Activated CD4-positive, alpha-beta T cell treated with anti-CD3 and anti-CD28 coated beads for 4 hours (primary cell): ENCODE results near the gene AKR1B1.
"Not testable (repeated sequence)": the region's sequence is repeated elsewhere in the genome, so short reads cannot be mapped to it uniquely, and the experiment has no call there.

Source experiments
- DNase-seq, 2 donors: peaks; one replicate each; pipeline ENCODE4 v3.0.0-alpha.2; 2020

AKR1B1 gene

GRCh38 chr7:134458806-134459698, at the start of gene AKR1B1:
AKR1B1 (minus strand) TSS chr7:134459100; CDS start chr7:134459062, 38 bp downstream.
- peak; percentile 78 to 79 for DNase-seq

- DNase-seq, result no peak
These were observed 47.0 kb upstream of the AKR1B1 start for GRCh38 chr7:134505856-134506255.

GRCh38 chr7:134504660-134505164, 45.8 kb upstream of the AKR1B1 start:
- DNase-seq, result no peak

DNA sequence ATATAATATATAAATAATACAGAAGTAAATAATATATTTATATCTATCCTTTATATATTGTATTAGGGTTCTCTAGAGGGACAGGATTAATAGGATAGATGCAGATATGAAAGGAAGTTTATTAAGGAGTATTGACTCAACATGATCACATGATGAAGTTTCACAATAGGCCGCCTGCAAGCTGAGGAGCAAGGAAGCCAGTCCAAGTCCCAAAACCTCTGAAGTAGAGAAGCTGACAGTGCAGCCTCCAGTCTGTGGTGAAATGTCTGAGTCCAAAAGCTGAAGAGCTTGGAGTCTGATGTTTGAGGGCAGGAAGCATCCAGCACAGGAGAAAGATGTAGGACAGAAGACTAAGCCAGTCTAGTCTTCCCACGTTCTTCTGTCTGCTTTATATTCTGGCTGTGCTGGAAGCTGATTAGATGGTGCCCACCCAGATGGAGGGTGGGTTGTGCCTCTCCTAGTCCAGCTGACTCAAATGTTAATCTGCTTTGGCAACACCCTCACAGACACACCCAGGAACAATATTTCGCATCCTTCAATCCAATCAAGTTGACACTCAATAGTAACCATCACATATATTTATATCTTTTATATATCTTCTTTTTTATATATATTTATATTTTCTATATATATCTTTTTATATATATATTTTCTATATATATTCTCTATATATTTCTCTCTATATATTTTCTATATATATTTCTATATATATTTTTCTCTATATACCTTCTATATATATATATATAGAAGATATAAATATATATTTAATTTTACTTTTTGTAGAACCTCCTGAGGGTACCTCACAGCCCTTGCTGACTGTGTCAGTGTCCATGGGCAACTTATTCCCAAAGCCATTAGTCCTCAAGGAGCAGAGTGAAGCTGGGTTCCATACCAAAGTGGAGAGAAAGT, 43.8 kb upstream of the AKR1B1 start:
- DNase-seq, result no peak

DNA sequence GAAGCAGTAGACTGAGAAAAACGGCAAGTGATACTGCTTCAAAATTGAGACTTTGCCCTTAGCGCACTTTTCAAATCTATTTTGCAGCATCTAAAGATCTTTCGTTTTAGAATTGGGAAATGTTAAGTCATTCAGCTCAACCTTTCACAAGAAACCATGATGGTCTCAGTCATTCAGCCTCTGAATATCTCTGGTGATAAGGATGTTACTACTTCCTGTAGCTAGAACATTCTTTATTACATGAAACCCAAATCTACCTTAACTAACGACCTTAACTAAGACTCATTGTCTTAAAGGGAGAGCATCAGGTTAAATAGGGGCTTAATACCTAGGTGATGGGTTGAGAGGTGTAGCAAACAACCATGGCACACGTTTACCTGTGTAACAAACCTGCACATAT, 42.1 kb upstream of the AKR1B1 start:
- DNase-seq, result no peak

- DNase-seq, result no peak
These were observed 41.5 kb upstream of the AKR1B1 start for GRCh38 chr7:134500406-134500805.

DNA sequence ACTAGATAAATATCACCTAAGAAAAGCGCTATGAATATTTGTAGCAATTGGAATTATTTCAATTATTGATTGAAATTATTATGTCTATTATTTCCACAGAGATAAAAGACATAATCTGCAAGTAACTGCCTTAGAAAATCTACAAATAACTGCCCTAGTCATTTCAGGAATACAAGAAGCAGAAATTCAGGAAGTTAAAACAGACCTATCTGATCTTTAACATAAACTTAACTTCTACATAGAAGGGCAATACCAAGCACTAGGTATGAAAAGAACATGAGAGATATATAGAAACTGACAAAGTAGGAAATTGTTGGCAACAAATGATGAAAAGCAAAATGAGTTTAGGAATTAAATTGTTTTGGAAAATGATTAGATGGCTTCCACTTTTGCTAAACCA, 36.6 kb upstream of the AKR1B1 start:
- DNase-seq, result no peak

GRCh38 chr7:134493091-134493490, 34.2 kb upstream of the AKR1B1 start:
- no peak for DNase-seq

DNA sequence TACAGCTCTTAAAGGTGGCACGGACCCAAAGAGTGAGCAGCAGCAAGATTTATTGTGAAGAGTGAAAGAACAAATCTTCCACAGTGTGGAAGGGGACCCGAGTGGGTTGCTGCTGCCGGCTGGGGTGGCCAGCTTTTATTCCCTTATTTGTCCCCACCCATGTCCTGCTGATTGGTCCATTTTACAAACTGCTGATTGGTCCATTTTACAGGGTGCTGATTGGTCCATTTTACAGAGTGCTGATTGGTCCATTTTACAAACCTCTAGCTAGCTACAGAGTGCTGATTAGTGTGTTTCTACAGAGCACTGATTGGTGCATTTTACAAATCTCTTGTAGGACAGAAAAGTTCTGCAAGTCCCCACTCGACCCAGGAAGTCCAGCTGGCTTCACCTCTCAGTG, 28.8 kb upstream of the AKR1B1 start:
- not testable (repeated sequence) for DNase-seq

GRCh38 chr7:134485203-134485602, 26.3 kb upstream of the AKR1B1 start:
- DNase-seq, result no peak

GRCh38 chr7:134483296-134483695, 24.4 kb upstream of the AKR1B1 start:
- no peak for DNase-seq

DNA sequence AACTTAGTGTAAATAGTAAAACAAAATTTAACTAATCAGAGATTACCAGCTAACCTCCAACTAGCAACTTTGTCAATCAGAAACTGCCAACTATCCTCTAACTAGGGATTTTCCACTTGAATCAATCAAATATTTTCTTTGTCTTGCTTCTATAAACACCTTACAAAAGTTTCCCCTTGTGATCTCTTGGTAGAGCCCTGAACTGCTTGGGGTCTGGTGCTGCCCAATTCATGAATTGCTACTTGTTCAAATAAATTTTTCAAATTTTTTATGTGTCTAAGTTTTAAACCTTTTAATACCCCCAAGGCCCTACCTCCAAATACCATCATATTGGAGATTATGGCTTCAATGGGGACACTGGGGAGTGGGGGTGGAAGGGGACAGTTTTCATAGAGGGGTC, 24.0 kb upstream of the AKR1B1 start:
- DNase-seq, result no peak

- DNase-seq, result no peak
These were observed 22.3 kb upstream of the AKR1B1 start for GRCh38 chr7:134481167-134481566.

GRCh38 chr7:134480730-134481129, 21.8 kb upstream of the AKR1B1 start:
- DNase-seq, result no peak

GRCh38 chr7:134480202-134480601, 21.3 kb upstream of the AKR1B1 start:
- no peak for DNase-seq

- no peak for DNase-seq
These were observed 19.8 kb upstream of the AKR1B1 start for GRCh38 chr7:134478707-134479106.

DNA sequence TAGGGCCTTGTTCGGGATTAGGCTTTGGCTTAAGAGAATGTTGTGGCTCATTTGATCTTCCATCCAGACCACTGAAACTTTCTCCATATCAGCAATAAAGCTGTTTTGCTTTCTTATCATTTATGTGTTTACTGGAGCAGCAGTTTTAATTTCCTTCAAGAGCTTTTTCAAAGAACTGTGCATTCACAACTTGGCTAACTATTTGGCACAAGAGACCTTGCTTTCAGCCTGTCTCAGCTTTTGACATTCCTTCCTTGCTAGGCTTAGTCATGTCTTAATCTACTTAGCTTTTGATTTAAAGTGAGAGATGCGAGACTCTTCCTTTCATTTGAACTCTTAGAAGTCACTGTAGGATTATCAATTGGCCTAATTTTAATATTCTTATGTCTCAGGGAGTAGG, 19.1 kb upstream of the AKR1B1 start:
- no peak for DNase-seq

- no peak for DNase-seq
These were observed 17.1 kb upstream of the AKR1B1 start for GRCh38 chr7:134476044-134476443.

- no peak for DNase-seq
These were observed 15.9 kb upstream of the AKR1B1 start for GRCh38 chr7:134474828-134475227.

GRCh38 chr7:134473861-134474291, 15.0 kb upstream of the AKR1B1 start:
- no peak for DNase-seq

GRCh38 chr7:134472572-134473244, 13.8 kb upstream of the AKR1B1 start:
- DNase-seq, result no peak

DNA sequence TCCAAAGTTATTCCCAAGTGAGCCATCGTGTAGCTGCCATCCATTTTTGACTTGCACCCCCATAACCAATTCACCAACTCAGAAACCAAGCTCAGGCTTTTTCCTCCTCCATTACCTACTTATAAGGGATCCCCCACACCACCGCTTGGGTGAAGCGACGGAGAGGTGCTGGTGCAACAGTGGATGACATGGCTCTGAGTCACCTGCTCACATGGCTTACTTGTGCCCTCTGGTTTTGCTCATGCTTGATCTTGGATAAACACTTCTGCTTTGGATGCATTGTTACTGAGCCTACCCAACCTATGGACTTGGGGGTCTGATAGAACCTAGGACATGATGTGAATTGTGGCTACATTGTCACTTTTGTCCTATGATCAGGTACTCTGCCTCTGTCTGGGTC, 12.0 kb upstream of the AKR1B1 start:
- no peak for DNase-seq

- DNase-seq, result no peak
These were observed 10.7 kb upstream of the AKR1B1 start for GRCh38 chr7:134469622-134470021.
